ENCODE results near the gene ALDH3A1.
"Not testable (repeated sequence)": the region's sequence is repeated elsewhere in the genome, so short reads cannot be mapped to it uniquely, and the experiment has no call there.

ALDH3A1 gene

GRCh38 chr17:19747829-19748806 lies at the start of gene ALDH3A1:
TSS of gene ALDH3A1 (minus strand) at chr17:19748298. CDS start at chr17:19745129, 3,169 bp downstream.
- DNase-seq (ENCODE audit: low read depth in 2 of 2), result no peak

GRCh38 chr17:19796457-19796856 lies 48.4 kb upstream of the ALDH3A1 start:
- DNase-seq (ENCODE audit: low read depth in 2 of 2), result no peak

GRCh38 chr17:19791918-19792550 lies 43.9 kb upstream of the ALDH3A1 start:
- no peak for DNase-seq (ENCODE audit: low read depth in 2 of 2)

- DNase-seq (ENCODE audit: low read depth in 2 of 2), result no peak
These were observed 39.7 kb upstream of the ALDH3A1 start for GRCh38 chr17:19787733-19788357.

GRCh38 chr17:19785854-19786253 lies 37.8 kb upstream of the ALDH3A1 start:
- DNase-seq (ENCODE audit: low read depth in 2 of 2), result no peak

GRCh38 chr17:19781488-19782458 lies 33.7 kb upstream of the ALDH3A1 start:
- no peak for DNase-seq (ENCODE audit: low read depth in 2 of 2)

GRCh38 chr17:19780846-19781245 lies 32.7 kb upstream of the ALDH3A1 start:
- no peak for DNase-seq (ENCODE audit: low read depth in 2 of 2)

- no peak for DNase-seq (ENCODE audit: low read depth in 2 of 2)
These were observed 25.4 kb upstream of the ALDH3A1 start for GRCh38 chr17:19773534-19773933.

- DNase-seq (ENCODE audit: low read depth in 2 of 2), result no peak
These were observed 24.0 kb upstream of the ALDH3A1 start for GRCh38 chr17:19771971-19772630.

GRCh38 chr17:19770985-19771735 lies 23.1 kb upstream of the ALDH3A1 start:
- DNase-seq (ENCODE audit: low read depth in 2 of 2), result no peak

- no peak for DNase-seq (ENCODE audit: low read depth in 2 of 2)
These were observed 22.0 kb upstream of the ALDH3A1 start for GRCh38 chr17:19769946-19770652.

GRCh38 chr17:19768046-19768782 lies 20.1 kb upstream of the ALDH3A1 start:
- DNase-seq (ENCODE audit: low read depth in 2 of 2), result no peak

- peak; percentile 51 to 58 for DNase-seq (ENCODE audit: low read depth in 2 of 2)
These were observed 18.5 kb upstream of the ALDH3A1 start for GRCh38 chr17:19766421-19767270.

GRCh38 chr17:19766016-19766415 lies 17.9 kb upstream of the ALDH3A1 start:
- no peak for DNase-seq (ENCODE audit: low read depth in 2 of 2)

GRCh38 chr17:19763991-19764390 lies 15.9 kb upstream of the ALDH3A1 start:
- DNase-seq (ENCODE audit: low read depth in 2 of 2), result not testable (repeated sequence)

GRCh38 chr17:19763416-19763815 lies 15.3 kb upstream of the ALDH3A1 start:
- no peak for DNase-seq (ENCODE audit: low read depth in 2 of 2)

- DNase-seq (ENCODE audit: low read depth in 2 of 2), result peak in 1 of 2 donors; percentile 33
These were observed 14.4 kb upstream of the ALDH3A1 start for GRCh38 chr17:19762515-19762961.

- DNase-seq (ENCODE audit: low read depth in 2 of 2), result no peak
These were observed 12.6 kb upstream of the ALDH3A1 start for GRCh38 chr17:19760746-19761145.

Measured in activated CD8-positive, alpha-beta memory T cell treated with anti-CD3 and anti-CD28 coated beads for 4 hours (primary cell).